CD4-positive, alpha-beta T cell treated with Interleukin-17A for 1 hour (primary cell): ENCODE data around the gene SSR2.

Experiments
- DNase-seq: peaks from one replicate; pipeline ENCODE4 v3.0.0-alpha.2; 2020

Gene SSR2

DNA sequence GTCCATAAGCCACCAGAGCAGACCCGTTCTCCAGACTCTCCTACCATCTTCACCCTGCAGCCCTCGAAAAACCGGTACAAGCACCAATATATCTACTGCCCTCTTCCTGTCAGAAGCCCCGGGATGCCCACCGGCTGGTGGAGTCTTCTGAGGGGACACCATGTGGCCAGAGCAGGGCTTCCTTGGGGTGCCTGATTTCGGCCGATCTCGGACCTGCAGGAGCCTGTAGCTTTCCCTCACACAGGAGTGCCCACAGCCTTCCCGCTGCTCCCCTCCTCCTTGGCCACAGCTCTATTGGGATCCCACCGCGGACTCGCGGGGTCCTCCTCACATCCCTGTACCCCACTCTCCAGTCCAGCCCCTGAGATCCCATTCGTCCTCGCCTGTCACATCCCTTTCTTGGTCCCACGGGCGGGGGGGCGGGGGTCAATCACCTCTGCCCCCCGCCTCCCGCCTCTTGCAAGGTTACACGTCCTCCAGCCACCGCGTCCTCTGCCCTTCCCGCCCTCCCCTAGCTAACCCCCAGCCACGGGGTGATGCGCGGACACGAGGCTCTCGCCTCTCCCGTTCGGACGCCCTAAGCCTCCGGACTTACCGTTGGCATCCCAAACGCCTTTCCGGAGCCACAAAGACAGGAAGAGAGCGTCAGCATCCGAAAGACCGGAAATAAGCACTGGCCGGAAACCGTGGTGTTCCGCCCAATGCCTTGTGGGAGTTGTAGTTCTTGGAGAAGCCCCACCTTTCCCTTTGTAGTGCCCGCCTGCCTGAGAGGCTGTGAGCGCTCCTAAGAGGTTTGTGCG, at the start of gene SSR2:
SSR2 (minus strand) TSS at position 659 of the 800 bp plus-strand sequence. CDS start 784 bp downstream, outside the sequence.
- DNase-seq = peak; percentile 92

DNA sequence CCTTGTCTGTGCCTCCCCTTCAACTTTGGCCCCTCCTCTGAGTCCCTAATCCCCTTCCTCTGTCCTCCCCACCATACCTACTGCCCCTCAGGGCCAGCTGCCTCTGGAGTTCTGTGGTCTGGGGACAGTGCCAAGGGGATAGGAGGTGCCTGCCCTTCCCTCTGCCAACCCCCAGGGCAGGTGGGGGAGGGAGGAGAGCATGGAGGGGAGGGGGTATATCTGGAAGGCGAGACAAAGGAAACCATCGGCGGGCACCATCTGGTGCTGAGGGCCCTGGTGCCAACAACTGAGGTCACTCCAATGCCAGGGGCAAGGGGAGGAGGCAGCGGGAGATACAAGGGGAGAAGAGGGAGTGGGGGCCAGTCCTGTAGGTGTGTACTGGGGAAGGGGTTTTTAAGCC, 49.8 kb upstream of the SSR2 start:
- DNase-seq = no peak

DNA sequence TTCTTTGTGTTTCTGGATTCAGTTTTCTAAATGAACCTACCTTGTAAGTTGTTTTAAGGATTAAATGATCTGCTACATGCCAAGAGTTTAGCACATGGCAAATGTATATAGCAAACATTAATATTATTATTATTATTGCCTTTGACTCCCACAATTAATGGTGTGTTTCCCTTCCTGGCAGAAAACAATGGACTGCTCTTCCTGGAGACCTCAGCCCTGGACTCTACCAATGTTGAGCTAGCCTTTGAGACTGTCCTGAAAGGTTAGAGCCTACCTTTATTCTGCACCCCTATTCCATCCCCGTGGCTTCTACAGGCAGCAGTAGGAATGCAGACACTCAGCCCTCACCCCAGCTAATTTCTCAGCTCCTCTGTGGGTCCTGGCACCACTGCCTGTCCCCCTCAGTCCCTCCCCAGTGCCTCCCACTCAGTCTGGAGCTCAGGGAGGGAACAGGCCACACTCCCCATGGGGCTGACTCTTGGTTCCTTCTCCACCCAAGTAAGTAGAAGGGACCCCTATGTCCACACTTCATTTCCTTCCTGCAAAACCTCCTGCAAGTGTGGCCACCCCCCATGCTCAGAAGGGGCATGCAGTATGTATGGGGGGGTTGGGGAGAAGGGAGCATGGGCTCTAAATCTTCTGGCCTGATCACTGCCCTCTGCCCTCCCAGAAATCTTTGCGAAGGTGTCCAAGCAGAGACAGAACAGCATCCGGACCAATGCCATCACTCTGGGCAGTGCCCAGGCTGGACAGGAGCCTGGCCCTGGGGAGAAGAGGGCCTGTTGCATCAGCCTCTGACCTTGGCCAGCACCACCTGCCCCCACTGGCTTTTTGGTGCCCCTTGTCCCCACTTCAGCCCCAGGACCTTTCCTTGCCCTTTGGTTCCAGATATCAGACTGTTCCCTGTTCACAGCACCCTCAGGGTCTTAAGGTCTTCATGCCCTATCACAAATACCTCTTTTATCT, 49.0 kb upstream of the SSR2 start:
- no peak for DNase-seq

DNA sequence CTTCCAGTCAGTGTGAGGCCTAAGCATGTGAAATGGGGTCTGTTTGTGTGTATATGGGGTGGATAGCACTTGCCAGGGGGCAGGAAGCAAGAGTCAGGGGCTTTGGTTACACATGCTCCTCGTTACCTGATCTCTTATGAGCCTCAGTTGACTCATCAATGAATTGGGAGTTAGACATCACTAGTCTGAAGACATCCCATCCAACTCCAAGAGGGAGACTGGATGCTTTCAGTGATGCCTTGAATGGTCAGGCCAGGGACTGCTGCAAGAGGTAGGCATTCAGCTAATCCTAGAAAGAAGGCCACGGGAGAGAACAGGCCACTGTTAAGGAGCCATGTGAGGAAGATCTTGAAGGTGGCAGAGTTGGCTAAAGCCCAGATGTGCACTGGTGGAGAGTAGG, 46.5 kb upstream of the SSR2 start:
- DNase-seq = no peak

DNA sequence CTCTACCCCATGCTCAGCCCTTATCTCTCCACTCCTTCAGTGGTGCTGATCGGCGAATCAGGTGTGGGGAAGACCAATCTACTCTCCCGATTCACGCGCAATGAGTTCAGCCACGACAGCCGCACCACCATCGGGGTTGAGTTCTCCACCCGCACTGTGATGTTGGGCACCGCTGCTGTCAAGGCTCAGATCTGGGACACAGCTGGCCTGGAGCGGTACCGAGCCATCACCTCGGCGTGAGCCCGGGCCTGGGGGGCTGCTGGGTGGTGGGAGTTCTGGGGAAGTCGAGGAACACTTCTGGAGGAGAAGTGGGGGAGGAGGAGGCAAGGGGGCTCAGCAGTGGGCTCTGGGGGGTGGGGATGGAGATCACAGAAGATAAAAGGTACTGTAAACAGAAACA, 45.1 kb upstream of the SSR2 start:
- no peak for DNase-seq

GRCh38 chr1:156065212-156065611, 44.5 kb upstream of the SSR2 start:
- no peak for DNase-seq

DNA sequence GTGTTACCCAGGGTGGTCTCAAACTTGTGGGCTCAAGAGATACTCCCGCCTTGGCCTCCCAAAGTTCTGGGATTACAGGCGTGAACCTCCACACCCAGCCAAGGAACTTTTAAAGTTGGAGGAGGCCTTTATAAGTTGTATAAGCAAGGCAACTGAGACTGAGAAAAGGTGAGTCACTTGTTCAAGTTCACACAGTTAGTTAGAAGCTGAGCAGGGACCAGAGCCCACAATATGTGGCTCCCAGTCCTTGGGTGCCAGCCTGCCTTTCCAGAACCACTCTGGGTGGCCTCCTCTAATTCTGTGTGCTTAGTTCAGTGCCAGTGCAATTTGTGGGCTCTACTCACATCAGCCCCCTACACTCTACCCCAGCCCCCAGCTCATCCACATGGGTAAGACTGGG, 43.9 kb upstream of the SSR2 start:
- DNase-seq = no peak

GRCh38 chr1:156063997-156064285, 43.2 kb upstream of the SSR2 start:
- DNase-seq = no peak

DNA sequence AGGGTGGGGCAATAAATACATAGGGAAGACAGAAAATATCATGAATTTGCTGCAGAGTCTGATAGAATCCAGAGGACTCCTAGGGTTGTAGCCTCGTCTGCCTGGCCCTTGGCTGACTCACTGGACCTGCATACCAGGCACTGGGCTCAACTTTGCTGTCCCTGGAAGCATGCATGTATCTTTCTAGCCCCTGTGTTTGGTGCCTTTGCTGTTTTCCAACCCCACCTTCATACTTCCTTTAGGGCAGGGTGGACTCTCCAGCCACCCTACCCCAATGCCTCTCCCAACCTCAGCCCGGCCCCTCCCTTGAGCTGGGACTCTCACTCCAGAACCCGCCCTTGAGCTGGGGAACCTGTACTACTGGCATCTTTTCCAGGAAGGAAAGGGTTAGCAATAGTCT, 41.4 kb upstream of the SSR2 start:
- DNase-seq = no peak

DNA sequence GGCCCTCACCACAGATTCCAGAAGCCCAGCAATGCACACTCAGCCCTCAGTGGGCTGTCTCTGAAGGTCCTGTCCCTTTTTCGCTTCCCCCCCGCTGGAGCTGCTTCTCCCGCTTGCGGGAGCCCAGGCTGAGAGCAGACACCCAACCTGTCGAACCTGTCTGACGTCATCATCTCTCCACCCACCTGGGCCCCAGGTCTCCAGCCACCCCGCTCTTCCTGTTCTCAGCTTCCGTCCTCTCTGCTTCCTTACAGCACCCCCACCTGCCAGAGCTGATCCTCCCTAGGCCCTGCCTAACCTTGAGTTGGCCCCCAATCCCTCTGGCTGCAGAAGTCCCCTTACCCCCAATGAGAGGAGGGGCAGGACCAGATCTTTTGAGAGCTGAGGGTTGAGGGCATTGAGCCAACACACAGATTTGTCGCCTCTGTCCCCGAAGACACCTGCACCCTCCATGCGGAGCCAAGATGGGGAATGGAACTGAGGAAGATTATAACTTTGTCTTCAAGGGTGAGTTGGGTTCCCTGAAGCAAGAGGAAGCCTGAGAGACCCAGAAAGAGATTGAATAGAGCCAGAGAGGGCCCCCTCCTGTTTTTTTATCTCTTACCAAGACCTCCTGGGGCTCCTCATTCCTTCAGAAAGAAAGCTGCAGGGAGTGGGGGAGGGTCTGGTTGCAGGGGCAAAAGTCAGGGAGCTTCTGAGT, 40.3 kb upstream of the SSR2 start, which contains the start of gene RAB25:
RAB25 (plus strand) TSS at position 224 of the 700 bp plus-strand sequence; CDS start at position 465, 241 bp downstream.
- DNase-seq = no peak

DNA sequence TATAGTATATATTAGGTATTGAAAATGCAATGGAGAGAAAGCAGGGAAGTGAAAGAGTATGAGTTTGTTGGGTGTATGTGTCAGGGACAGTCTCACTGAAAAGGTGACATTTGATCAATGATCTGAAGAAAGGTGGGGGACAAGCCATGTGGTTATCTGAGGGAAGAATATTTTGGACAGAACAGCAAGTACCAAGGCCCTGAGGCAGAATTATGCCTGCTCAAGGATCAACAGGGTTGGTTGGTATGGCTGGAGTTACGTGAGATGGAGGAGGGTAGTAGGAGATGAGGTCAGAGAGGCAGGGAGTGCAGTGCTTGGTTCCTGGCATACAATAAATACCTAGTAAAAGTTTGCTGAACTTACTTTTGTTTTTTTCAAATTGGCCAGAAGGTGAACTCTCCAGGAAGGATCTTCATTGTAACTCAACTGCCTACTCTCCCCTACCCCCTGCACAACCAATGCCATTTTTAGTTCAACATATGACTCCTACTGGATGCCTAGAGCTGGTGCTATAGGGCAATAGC, 35.6 kb upstream of the SSR2 start:
- no peak for DNase-seq

- DNase-seq = no peak
These were observed 34.7 kb upstream of the SSR2 start for GRCh38 chr1:156055281-156056048.

- DNase-seq = peak; percentile 96
These were observed 33.9 kb upstream of the SSR2 start, which contains the start of gene LAMTOR2 for GRCh38 chr1:156054500-156055280. Gene LAMTOR2 (plus strand): TSS chr1:156054782. CDS start chr1:156054890, 108 bp downstream.

GRCh38 chr1:156053768-156054499, 33.2 kb upstream of the SSR2 start, which contains the start of gene UBQLN4:
Gene UBQLN4 (minus strand): TSS chr1:156053798. CDS start chr1:156053701, 97 bp downstream.
- peak; percentile 90 for DNase-seq

- peak; percentile 74 for DNase-seq
These were observed 32.4 kb upstream of the SSR2 start for GRCh38 chr1:156052862-156053767.

GRCh38 chr1:156051011-156051725, 30.4 kb upstream of the SSR2 start:
- no peak for DNase-seq

- no peak for DNase-seq
These were observed 29.6 kb upstream of the SSR2 start for GRCh38 chr1:156050376-156050775.

GRCh38 chr1:156048663-156049258, 28.0 kb upstream of the SSR2 start:
- DNase-seq = no peak
